ENCODE measurements around the gene LY6G6C.
"Not testable (repeated sequence)": the region's sequence is repeated elsewhere in the genome, so short reads cannot be mapped to it uniquely, and the experiment has no call there.

LY6G6C gene

DNA sequence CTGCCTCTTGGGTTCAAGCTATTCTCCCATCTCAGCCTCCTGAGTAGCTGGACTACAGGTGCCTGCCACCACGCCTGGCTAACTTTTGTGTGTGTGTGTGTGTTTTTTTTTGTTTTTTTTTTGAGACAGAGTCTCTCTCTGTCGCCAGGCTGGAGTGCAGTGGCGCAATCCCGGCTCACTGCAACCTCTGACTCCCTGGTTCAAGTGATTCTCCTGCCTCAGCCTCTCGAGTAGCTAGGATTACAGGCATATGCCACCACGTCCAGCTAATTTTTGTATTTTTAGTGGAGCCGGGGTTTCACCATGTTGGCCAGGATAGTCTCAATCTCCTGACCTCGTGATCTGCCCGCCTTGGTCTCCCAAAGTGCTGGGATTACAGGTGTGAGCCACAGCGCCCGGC, 12.4 kb downstream of the LY6G6C start:
- not testable (repeated sequence) for H3K4me3 ChIP-seq (ENCODE audit: low read depth in 1 of 2, low read length in 2 of 2); H3K36me3 ChIP-seq (ENCODE audit: insufficient read depth, low read length); H3K9me3 ChIP-seq (ENCODE audit: low read length); H3K27ac ChIP-seq (ENCODE audit: low read depth, low read length); H3K27me3 ChIP-seq (ENCODE audit: control insufficient read depth in 1 of 2, insufficient read depth in 2 of 2, low read length in 2 of 2); H3K4me1 ChIP-seq (ENCODE audit: insufficient read depth, low read length); H3K9ac ChIP-seq (ENCODE audit: low read length)

DNA sequence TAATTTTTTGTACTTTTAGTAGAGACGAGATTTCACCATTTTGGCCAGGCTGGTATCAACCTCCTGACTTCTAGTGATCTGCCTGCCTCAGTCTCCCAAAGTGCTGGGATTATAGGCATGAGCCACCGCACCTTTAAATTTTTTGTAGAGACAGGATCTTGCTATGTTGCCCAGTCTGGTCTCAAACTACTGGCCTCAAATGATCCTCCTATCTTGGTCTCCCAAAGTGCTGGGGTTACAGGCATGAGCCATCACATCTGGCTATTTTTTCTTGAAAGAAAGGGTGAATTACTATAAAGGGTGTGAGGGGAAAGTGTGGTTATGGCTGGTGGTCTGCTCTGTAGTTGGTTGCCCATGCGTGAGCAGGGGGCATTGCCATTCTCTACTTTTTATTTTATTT, 13.3 kb downstream of the LY6G6C start:
- Histone ChIP-seq H3K4me1 (ENCODE audit: insufficient read depth, low read length) (peaks cover 6% of the 10 kb centered on the region), H3K9ac (ENCODE audit: low read length) (no peak overlapping the region), H3K27me3 (ENCODE audit: control insufficient read depth in 1 of 2, insufficient read depth in 2 of 2, low read length in 2 of 2) (no peaks in the 10 kb centered on the region), H3K36me3 (ENCODE audit: insufficient read depth, low read length) (no peaks in the 10 kb centered on the region), H3K4me3 (ENCODE audit: low read depth in 1 of 2, low read length in 2 of 2) (no peak overlapping the region), H3K9me3 (ENCODE audit: low read length) (no peaks in the 10 kb centered on the region), H3K27ac (ENCODE audit: low read depth, low read length) (no peak overlapping the region)

DNA sequence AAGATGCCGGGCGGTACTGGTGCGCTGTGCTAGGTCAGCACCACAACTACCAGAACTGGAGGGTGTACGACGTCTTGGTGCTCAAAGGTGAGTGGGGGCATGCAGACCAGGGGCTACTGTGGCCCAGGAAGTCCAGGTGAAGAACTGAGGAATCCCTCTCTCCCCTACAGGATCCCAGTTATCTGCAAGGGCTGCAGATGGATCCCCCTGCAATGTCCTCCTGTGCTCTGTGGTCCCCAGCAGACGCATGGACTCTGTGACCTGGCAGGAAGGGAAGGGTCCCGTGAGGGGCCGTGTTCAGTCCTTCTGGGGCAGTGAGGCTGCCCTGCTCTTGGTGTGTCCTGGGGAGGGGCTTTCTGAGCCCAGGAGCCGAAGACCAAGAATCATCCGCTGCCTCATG, 13.8 kb downstream of the LY6G6C start:
- Histone ChIP-seq H3K4me1 (ENCODE audit: insufficient read depth, low read length) (peaks cover 6% of the 10 kb centered on the region), H3K9ac (ENCODE audit: low read length) (no peak overlapping the region), H3K4me3 (ENCODE audit: low read depth in 1 of 2, low read length in 2 of 2) (no peak overlapping the region), H3K27me3 (ENCODE audit: control insufficient read depth in 1 of 2, insufficient read depth in 2 of 2, low read length in 2 of 2) (no peaks in the 10 kb centered on the region), H3K9me3 (ENCODE audit: low read length) (no peaks in the 10 kb centered on the region), H3K36me3 (ENCODE audit: insufficient read depth, low read length) (no peaks in the 10 kb centered on the region), H3K27ac (ENCODE audit: low read depth, low read length) (no peak overlapping the region)

GRCh38 chr6:31706599-31706998, 14.9 kb downstream of the LY6G6C start, which contains the start of gene LY6G6F:
LY6G6F (plus strand) TSS chr6:31706866; CDS start chr6:31706907, 41 bp downstream.
- Histone ChIP-seq H3K4me3 (ENCODE audit: low read depth in 1 of 2, low read length in 2 of 2) (no peak within 1 kb of the TSS), H3K4me1 (ENCODE audit: insufficient read depth, low read length) (peaks cover 13% of the 10 kb centered on the region), H3K27me3 (ENCODE audit: control insufficient read depth in 1 of 2, insufficient read depth in 2 of 2, low read length in 2 of 2) (no peaks in the 10 kb centered on the region), H3K27ac (ENCODE audit: low read depth, low read length) (no peak within 1 kb of the TSS), H3K36me3 (ENCODE audit: insufficient read depth, low read length) (no peaks in the 10 kb centered on the region), H3K9ac (ENCODE audit: low read length) (no peak within 1 kb of the TSS), H3K9me3 (ENCODE audit: low read length) (no peaks in the 10 kb centered on the region)

GRCh38 chr6:31705931-31706330, 15.6 kb downstream of the LY6G6C start:
- Histone ChIP-seq H3K9ac (ENCODE audit: low read length) (no peak overlapping the region), H3K4me3 (ENCODE audit: low read depth in 1 of 2, low read length in 2 of 2) (no peak overlapping the region), H3K9me3 (ENCODE audit: low read length) (no peaks in the 10 kb centered on the region), H3K27ac (ENCODE audit: low read depth, low read length) (no peak overlapping the region), H3K4me1 (ENCODE audit: insufficient read depth, low read length) (peaks cover 20% of the 10 kb centered on the region), H3K36me3 (ENCODE audit: insufficient read depth, low read length) (no peaks in the 10 kb centered on the region), H3K27me3 (ENCODE audit: control insufficient read depth in 1 of 2, insufficient read depth in 2 of 2, low read length in 2 of 2) (no peaks in the 10 kb centered on the region)

- Histone ChIP-seq H3K4me1 (ENCODE audit: insufficient read depth, low read length) (peaks cover 24% of the 10 kb centered on the region), H3K36me3 (ENCODE audit: insufficient read depth, low read length) (no peaks in the 10 kb centered on the region), H3K9ac (ENCODE audit: low read length) (peak within 1 kb of the TSS; percentile 99), H3K27ac (ENCODE audit: low read depth, low read length) (peak within 1 kb of the TSS; percentile 95), H3K27me3 (ENCODE audit: control insufficient read depth in 1 of 2, insufficient read depth in 2 of 2, low read length in 2 of 2) (no peaks in the 10 kb centered on the region), H3K4me3 (ENCODE audit: low read depth in 1 of 2, low read length in 2 of 2) (peak within 1 kb of the TSS; percentile 66 to 97), H3K9me3 (ENCODE audit: low read length) (no peaks in the 10 kb centered on the region)
Measured at GRCh38 chr6:31702819-31703716, 18.5 kb downstream of the LY6G6C start, which contains the start of gene ABHD16A. ABHD16A (minus strand) TSS chr6:31703324; CDS start chr6:31703281, 43 bp downstream.

- H3K9ac ChIP-seq (ENCODE audit: low read length): peak overlapping the region; percentile 99
- H3K36me3 ChIP-seq (ENCODE audit: insufficient read depth, low read length): no peaks in the 10 kb centered on the region
- peak overlapping the region; percentile 66 to 97 for H3K4me3 ChIP-seq (ENCODE audit: low read depth in 1 of 2, low read length in 2 of 2)
Measured at GRCh38 chr6:31702405-31702818, 19.1 kb downstream of the LY6G6C start.

GRCh38 chr6:31701666-31702404, 19.7 kb downstream of the LY6G6C start:
- Histone ChIP-seq H3K36me3 (ENCODE audit: insufficient read depth, low read length) (peaks cover 2% of the 10 kb centered on the region), H3K9ac (ENCODE audit: low read length) (peak overlapping the region; percentile 99), H3K9me3 (ENCODE audit: low read length) (no peaks in the 10 kb centered on the region), H3K4me1 (ENCODE audit: insufficient read depth, low read length) (peaks cover 24% of the 10 kb centered on the region), H3K27me3 (ENCODE audit: control insufficient read depth in 1 of 2, insufficient read depth in 2 of 2, low read length in 2 of 2) (no peaks in the 10 kb centered on the region), H3K4me3 (ENCODE audit: low read depth in 1 of 2, low read length in 2 of 2) (peak overlapping the region; percentile 66 to 97), H3K27ac (ENCODE audit: low read depth, low read length) (peak overlapping the region; percentile 95)

More at GRCh38 chr6:31702405-31702818, 19.1 kb downstream of the LY6G6C start:
- Histone ChIP-seq H3K4me1 (ENCODE audit: insufficient read depth, low read length) (peaks cover 24% of the 10 kb centered on the region), H3K27ac (ENCODE audit: low read depth, low read length) (peak overlapping the region; percentile 95), H3K27me3 (ENCODE audit: control insufficient read depth in 1 of 2, insufficient read depth in 2 of 2, low read length in 2 of 2) (no peaks in the 10 kb centered on the region), H3K9me3 (ENCODE audit: low read length) (no peaks in the 10 kb centered on the region)

DNA sequence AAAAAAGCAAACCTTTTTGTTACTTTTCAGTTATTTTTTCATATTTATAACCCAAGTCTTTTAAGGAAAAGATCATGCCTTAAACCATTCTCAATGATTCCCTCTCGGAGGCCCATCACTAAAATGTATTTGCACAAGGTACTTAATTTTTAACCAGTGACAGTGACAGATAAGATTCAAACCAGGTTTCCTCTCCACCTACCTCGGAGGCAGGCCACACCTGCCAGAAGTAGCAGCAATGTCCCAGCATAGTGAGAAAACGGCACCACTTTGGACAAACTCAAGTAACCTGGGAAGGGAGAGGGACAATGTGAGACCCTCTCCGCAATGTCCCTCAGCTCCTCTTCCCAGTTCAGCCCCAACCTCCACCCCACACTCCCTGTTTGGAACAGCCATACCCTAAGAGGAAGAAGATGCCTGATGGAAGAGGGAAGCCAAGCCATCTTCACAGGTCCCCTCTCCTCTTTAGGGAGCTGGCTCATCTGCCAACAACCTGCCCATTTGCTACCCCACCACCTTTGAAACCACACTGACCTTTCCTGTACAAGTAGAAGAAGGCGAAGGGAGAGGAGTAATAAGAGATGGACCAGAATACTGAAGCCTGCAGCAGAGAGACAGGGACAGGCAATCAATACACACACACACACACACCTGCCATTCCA, 20.7 kb downstream of the LY6G6C start:
- H3K9me3 ChIP-seq (ENCODE audit: low read length): no peaks in the 10 kb centered on the region
- no peaks in the 10 kb centered on the region for H3K27me3 ChIP-seq (ENCODE audit: control insufficient read depth in 1 of 2, insufficient read depth in 2 of 2, low read length in 2 of 2)
- peak overlapping the region in 1 of 2 donors; percentile 97 for H3K4me3 ChIP-seq (ENCODE audit: low read depth in 1 of 2, low read length in 2 of 2)
- H3K9ac ChIP-seq (ENCODE audit: low read length): peak overlapping the region; percentile 99
- H3K36me3 ChIP-seq (ENCODE audit: insufficient read depth, low read length): peaks cover 11% of the 10 kb centered on the region
- H3K27ac ChIP-seq (ENCODE audit: low read depth, low read length): no peak overlapping the region
- peaks cover 24% of the 10 kb centered on the region for H3K4me1 ChIP-seq (ENCODE audit: insufficient read depth, low read length)

DNA sequence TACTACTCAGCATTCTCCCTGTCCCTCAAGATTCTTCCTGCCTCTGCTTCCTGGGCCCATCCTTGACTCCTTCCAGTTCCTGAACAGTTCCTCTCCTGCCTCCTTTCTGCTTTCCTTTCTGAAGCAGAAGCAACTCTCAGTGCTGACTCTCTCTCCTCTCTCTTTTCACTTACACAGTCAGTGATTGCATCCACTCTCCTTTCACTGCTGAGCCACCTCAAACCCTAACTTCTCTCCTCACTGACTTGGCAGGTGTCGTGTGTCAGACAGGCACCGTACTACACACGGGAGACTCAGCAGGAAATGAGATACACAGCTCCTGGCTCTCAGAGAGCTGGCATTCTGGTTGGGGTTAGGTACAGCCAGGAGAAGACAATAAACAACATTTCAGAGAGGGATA, 24.0 kb downstream of the LY6G6C start:
- Histone ChIP-seq H3K36me3 (ENCODE audit: insufficient read depth, low read length) (peaks cover 40% of the 10 kb centered on the region), H3K9me3 (ENCODE audit: low read length) (no peaks in the 10 kb centered on the region), H3K27ac (ENCODE audit: low read depth, low read length) (no peak overlapping the region), H3K9ac (ENCODE audit: low read length) (no peak overlapping the region), H3K4me1 (ENCODE audit: insufficient read depth, low read length) (peaks cover 18% of the 10 kb centered on the region), H3K4me3 (ENCODE audit: low read depth in 1 of 2, low read length in 2 of 2) (no peak overlapping the region), H3K27me3 (ENCODE audit: control insufficient read depth in 1 of 2, insufficient read depth in 2 of 2, low read length in 2 of 2) (no peaks in the 10 kb centered on the region)

- H3K27me3 ChIP-seq (ENCODE audit: control insufficient read depth in 1 of 2, insufficient read depth in 2 of 2, low read length in 2 of 2): no peaks in the 10 kb centered on the region
- no peak overlapping the region for H3K4me3 ChIP-seq (ENCODE audit: low read depth in 1 of 2, low read length in 2 of 2)
- H3K9me3 ChIP-seq (ENCODE audit: low read length): no peaks in the 10 kb centered on the region
- peaks cover 74% of the 10 kb centered on the region for H3K36me3 ChIP-seq (ENCODE audit: insufficient read depth, low read length)
- no peak overlapping the region for H3K9ac ChIP-seq (ENCODE audit: low read length)
- no peak overlapping the region for H3K27ac ChIP-seq (ENCODE audit: low read depth, low read length)
- no peaks in the 10 kb centered on the region for H3K4me1 ChIP-seq (ENCODE audit: insufficient read depth, low read length)
Measured at GRCh38 chr6:31693535-31693934, 28.0 kb downstream of the LY6G6C start.
